ENCODE measurements around the gene PVALEF.

GRCh38 chr17:81180836-81181810 lies 15.8 kb downstream of the PVALEF start:
- TF ChIP-seq CTCF (conservative IDR thresholded peaks at IDR 0.05 in 1 of 2, IDR thresholded peaks at IDR 0.05 in 1 of 2; ENCODE audit: low read depth in 1 of 2, low read length in 2 of 2) (no peak), EZH2 (IDR thresholded peaks at IDR 0.05; ENCODE audit: low read length, missing control alignments) (no peak)
